ENCODE data around the gene POLR1F.

The POLR1F gene

GRCh38 chr7:19708397-19709248 lies at the start of gene POLR1F:
Gene POLR1F (minus strand): TSS chr7:19709037. CDS start chr7:19709016, 21 bp downstream.
- TF ChIP-seq, protein P1, sequence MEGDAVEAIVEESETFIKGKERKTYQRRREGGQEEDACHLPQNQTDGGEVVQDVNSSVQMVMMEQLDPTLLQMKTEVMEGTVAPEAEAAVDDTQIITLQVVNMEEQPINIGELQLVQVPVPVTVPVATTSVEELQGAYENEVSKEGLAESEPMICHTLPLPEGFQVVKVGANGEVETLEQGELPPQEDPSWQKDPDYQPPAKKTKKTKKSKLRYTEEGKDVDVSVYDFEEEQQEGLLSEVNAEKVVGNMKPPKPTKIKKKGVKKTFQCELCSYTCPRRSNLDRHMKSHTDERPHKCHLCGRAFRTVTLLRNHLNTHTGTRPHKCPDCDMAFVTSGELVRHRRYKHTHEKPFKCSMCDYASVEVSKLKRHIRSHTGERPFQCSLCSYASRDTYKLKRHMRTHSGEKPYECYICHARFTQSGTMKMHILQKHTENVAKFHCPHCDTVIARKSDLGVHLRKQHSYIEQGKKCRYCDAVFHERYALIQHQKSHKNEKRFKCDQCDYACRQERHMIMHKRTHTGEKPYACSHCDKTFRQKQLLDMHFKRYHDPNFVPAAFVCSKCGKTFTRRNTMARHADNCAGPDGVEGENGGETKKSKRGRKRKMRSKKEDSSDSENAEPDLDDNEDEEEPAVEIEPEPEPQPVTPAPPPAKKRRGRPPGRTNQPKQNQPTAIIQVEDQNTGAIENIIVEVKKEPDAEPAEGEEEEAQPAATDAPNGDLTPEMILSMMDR (IDR thresholded peaks at IDR 0.05) = peak; percentile 75
- peak; percentile 94 for DNase-seq (ENCODE audit: low spot score)
- H3K27ac ChIP-seq = peak within 1 kb of the TSS; percentile 65 to 83
- peak within 1 kb of the TSS; percentile 89 for H3K4me3 ChIP-seq

- DNase-seq (ENCODE audit: low spot score) = no peak
- Histone ChIP-seq H3K4me3 (no peak overlapping the region), H3K27ac (no peak overlapping the region)
- TF ChIP-seq, protein P1 (IDR thresholded peaks at IDR 0.05) = peak; percentile 38
Measured at GRCh38 chr7:19754521-19755116, 45.8 kb upstream of the POLR1F start.

GRCh38 chr7:19752020-19752419 lies 43.2 kb upstream of the POLR1F start:
- Histone ChIP-seq H3K4me3 (no peak overlapping the region), H3K27ac (no peak overlapping the region)
- no peak for DNase-seq (ENCODE audit: low spot score)
- TF ChIP-seq, protein P1 (IDR thresholded peaks at IDR 0.05) = no peak

DNA sequence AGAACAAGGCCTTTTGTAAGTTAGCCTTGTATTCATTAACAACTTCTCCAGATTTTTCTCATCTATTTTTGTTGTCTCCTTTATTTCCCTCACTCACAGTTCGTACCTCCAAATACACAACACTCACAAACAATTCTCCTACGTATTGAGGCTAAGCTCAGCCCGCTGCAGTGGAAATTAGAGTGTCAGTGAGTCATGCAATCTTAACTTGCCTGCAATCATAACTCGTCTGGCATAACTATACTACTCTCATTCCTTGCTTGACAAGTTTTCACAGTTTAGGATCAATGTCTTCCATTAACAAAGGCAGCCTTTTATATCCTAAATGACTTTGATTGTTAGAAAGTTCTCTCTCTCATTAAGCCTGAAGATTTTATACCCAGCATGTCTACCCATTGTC lies 40.8 kb upstream of the POLR1F start:
- DNase-seq (ENCODE audit: low spot score) = no peak
- TF ChIP-seq, protein P1 (IDR thresholded peaks at IDR 0.05) = no peak
- Histone ChIP-seq H3K27ac (no peak overlapping the region), H3K4me3 (no peak overlapping the region)

- Histone ChIP-seq H3K4me3 (no peak overlapping the region), H3K27ac (no peak overlapping the region)
- no peak for DNase-seq (ENCODE audit: low spot score)
- TF ChIP-seq, protein P1 (IDR thresholded peaks at IDR 0.05) = no peak
Measured at GRCh38 chr7:19747740-19748339, 39.0 kb upstream of the POLR1F start.

DNA sequence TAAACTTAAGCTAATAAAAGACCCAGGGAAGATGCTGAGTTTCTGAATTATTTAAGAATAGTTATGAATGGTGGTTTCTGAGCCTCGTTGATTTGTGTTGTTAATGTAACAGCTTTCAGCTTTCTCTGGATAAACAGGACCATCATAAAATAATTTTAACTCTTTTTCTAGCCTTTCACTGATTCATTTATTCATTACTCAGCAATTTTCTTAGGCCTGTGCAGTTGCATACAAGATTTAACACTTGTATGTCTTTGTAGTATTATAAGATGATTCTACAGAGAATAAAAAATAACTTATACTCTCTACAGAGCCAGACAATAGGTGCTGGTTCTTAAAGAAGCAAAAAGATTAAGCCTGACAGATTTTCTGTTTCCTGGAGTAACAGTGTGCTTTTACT lies 35.2 kb upstream of the POLR1F start:
- H3K27ac ChIP-seq = no peak overlapping the region
- DNase-seq (ENCODE audit: low spot score) = no peak
- no peak overlapping the region for H3K4me3 ChIP-seq
- TF ChIP-seq, protein P1 (IDR thresholded peaks at IDR 0.05) = no peak

Data from coronary artery (tissue), 2 donors.